Astrocyte of the spinal cord (primary cell): ENCODE results near the gene MMAB.

ENCODE experiments used
- DNase-seq: peaks from one replicate; pipeline ENCODE4 v3.0.0; 2011; ENCODE audit warnings: low read depth, low spot score
- H3K4me3 ChIP-seq: 2 replicates; pipeline ENCODE4 v1.5.1; 2011; ENCODE audit warnings: low read depth, mild to moderate bottlenecking, low read length, moderate library complexity
- CTCF ChIP-seq: IDR thresholded peaks from 2 replicates; pipeline ENCODE4 v1.5.1; 2012; ENCODE audit warnings: low read depth, mild to moderate bottlenecking, low read length, inconsistent platforms
- in situ Hi-C: cut with HindIII; loops from 2 replicates; pipeline ENCODE4 v1.10.0; 2017; ENCODE audit warnings: low sequenced_read_pairs

MMAB gene

GRCh38 chr12:109548258-109548657 is 25.0 kb downstream of the MMAB start:
- in situ Hi-C loops = no loop called here
- H3K4me3 ChIP-seq = no peak overlapping the region
- TF ChIP-seq CTCF = no peak
- no peak for DNase-seq

- DNase-seq = no peak
- in situ Hi-C loops = no loop called here
- no peak overlapping the region for H3K4me3 ChIP-seq
- no peak for TF ChIP-seq CTCF
These were observed 26.0 kb downstream of the MMAB start for GRCh38 chr12:109547286-109547685.

- no peak for TF ChIP-seq CTCF
- in situ Hi-C loops = no loop called here
- no peak overlapping the region for H3K4me3 ChIP-seq
- no peak for DNase-seq
These were observed 27.5 kb downstream of the MMAB start for GRCh38 chr12:109545826-109546225.

- no peak overlapping the region for H3K4me3 ChIP-seq
- no peak for TF ChIP-seq CTCF
- in situ Hi-C loops = no loop called here
- DNase-seq = no peak
These were observed 28.3 kb downstream of the MMAB start for GRCh38 chr12:109544955-109545531.

- no peak for DNase-seq
- in situ Hi-C loops = no loop called here
- H3K4me3 ChIP-seq = no peak overlapping the region
- TF ChIP-seq CTCF = no peak
These were observed 30.4 kb downstream of the MMAB start for GRCh38 chr12:109542876-109543275.

GRCh38 chr12:109542014-109542413 is 31.3 kb downstream of the MMAB start:
- in situ Hi-C loops = no loop called here
- no peak for TF ChIP-seq CTCF
- no peak overlapping the region for H3K4me3 ChIP-seq
- peak; percentile 46 for DNase-seq

- in situ Hi-C loops = no loop called here
- DNase-seq = no peak
- H3K4me3 ChIP-seq = no peak overlapping the region
- TF ChIP-seq CTCF = no peak
These were observed 31.9 kb downstream of the MMAB start for GRCh38 chr12:109541413-109541726.
